Calu3 (cell line): ENCODE data around the gene FBXW8. TPM values are rescaled to one million over a fixed set of nuclear protein-coding genes. Genes with fewer than 3 reads are reported as not detected.

ENCODE experiments used
- BruUV-seq: library from RNA; stranded (reverse); fragments of 400-500 nt; replicated peaks from 2 replicates; lab custom pipeline; 2021; lab: Mats Ljungman, UMichigan
- CTCF ChIA-PET: fragments of 300-600 bp; sonication (Branson Sonifier 250); formaldehyde crosslinking; loops from one replicate; lab custom pipeline; 2022; ENCODE audit warnings: antibody characterized with exemption; lab: Charles Lee
- DNase-seq: peaks from one replicate; pipeline ENCODE4 v3.0.0; 2022
- H3K27ac Mint-ChIP-seq: one replicate; pipeline ENCODE4 v1.8.0; 2022; ENCODE audit warnings: mixed read lengths; ENCODE audit not compliant: unreplicated experiment
- H3K27me3 Mint-ChIP-seq: one replicate; pipeline ENCODE4 v1.8.0; 2022; ENCODE audit warnings: mixed read lengths; ENCODE audit not compliant: unreplicated experiment
- H3K36me3 Mint-ChIP-seq: one replicate; pipeline ENCODE4 v1.8.0; 2022; ENCODE audit warnings: mild to moderate bottlenecking, moderate library complexity, mixed read lengths; ENCODE audit not compliant: insufficient read depth, unreplicated experiment
- H3K4me1 Mint-ChIP-seq: one replicate; pipeline ENCODE4 v1.8.0; 2022; ENCODE audit warnings: mild to moderate bottlenecking, low read depth, mixed read lengths; ENCODE audit not compliant: unreplicated experiment
- H3K4me3 Mint-ChIP-seq: one replicate; pipeline ENCODE4 v1.8.0; 2022; ENCODE audit warnings: mild to moderate bottlenecking, low read depth, moderate library complexity, mixed read lengths; ENCODE audit not compliant: unreplicated experiment
- H3K9me3 Mint-ChIP-seq: one replicate; pipeline ENCODE4 v1.8.0; 2022; ENCODE audit warnings: low read depth, mixed read lengths; ENCODE audit not compliant: unreplicated experiment
- intact Hi-C: fragments of 100-400 bp; cut with micrococcal nuclease; formaldehyde crosslinking; loops from one replicate; pipeline ENCODE4 v1.10.0; 2022; ENCODE audit not compliant: unreplicated experiment
- total RNA-seq: library from RNA; stranded (reverse); gene quantifications from 2 replicates; pipeline ENCODE4 v1.2.3, GENCODE V29; 2022
- TF ChIP-seq, protein P1 (sequence below): fragments of 200-600 bp; IDR thresholded peaks from one replicate; pipeline ENCODE4 v1.8.0; 2022; ENCODE audit warnings: antibody characterized with exemption; ENCODE audit not compliant: unreplicated experiment

The FBXW8 gene
- total RNA-seq, 1 experiment from 2014 or later, result 18.2 TPM

DNA sequence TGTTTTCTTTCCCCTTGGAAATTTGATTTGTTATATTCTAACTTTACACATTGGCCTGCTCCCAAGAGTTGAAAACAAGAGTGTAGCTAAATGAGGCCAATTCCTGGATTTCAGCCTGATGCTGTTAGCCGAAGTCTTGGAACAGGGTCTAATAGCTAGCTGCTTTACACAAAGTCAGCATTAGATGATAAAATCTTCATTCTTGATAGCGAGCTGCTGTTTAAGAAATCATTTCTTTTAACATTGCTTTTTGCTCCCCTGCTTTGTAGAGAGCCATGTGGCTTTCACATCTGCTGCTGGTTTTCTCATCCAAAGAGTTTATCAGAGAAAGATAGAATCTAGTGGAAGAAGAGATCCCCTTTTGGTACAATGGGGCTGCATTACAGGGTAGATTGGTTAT lies 22.3 kb downstream of the FBXW8 start:
- no TSS peak for BruUV-seq
- TF ChIP-seq, protein P1, sequence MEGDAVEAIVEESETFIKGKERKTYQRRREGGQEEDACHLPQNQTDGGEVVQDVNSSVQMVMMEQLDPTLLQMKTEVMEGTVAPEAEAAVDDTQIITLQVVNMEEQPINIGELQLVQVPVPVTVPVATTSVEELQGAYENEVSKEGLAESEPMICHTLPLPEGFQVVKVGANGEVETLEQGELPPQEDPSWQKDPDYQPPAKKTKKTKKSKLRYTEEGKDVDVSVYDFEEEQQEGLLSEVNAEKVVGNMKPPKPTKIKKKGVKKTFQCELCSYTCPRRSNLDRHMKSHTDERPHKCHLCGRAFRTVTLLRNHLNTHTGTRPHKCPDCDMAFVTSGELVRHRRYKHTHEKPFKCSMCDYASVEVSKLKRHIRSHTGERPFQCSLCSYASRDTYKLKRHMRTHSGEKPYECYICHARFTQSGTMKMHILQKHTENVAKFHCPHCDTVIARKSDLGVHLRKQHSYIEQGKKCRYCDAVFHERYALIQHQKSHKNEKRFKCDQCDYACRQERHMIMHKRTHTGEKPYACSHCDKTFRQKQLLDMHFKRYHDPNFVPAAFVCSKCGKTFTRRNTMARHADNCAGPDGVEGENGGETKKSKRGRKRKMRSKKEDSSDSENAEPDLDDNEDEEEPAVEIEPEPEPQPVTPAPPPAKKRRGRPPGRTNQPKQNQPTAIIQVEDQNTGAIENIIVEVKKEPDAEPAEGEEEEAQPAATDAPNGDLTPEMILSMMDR, result no peak
- CTCF ChIA-PET, result no interaction called here

DNA sequence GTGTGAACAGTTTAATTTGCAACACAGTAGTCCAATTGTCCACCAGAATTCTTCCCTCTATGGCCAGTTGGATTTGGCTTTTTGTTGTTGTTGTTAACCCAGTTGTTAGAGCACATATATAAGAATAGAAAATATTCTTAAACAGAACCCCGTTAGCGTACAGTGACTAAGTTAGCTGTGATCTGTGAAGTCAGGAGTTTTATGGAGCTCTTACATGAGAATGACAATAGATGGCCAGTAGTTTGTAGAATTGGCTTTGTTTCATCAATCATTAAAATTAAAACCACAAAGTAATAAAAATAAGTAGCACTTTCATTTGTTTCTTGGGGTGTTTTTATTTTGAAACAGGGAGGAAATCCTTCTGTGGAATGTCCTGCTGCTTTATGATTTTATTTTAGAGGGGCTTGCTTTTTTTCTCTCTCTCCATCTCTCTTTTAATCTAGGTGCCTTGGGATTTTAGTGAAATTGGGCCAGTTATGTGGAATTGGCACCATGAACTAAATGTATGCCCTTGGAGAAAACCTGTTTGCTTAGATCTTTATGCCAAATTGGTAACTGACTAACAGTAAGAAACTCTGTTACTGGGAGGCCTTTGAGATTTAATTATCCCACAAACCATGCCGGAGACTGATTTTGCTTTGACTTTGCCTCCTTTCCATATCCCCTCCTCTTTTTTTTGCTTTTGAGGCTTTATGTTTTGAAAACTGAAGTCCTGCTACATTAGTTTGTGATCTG lies 22.9 kb downstream of the FBXW8 start:
- TF ChIP-seq, protein P1, result no peak
- no TSS peak for BruUV-seq
- Mint-ChIP-seq H3K36me3 (peaks cover 6% of the 10 kb centered on the region), H3K27me3 (no peaks in the 10 kb centered on the region), H3K4me3 (no peak overlapping the region), H3K4me1 (no peaks in the 10 kb centered on the region), H3K27ac (no peak overlapping the region), H3K9me3 (no peaks in the 10 kb centered on the region)
- CTCF ChIA-PET, result interaction anchor here (0.6 kb wide), 1 partner anchor 214 kb away, joined by 6 read pairs; no protein-coding TSS in a partner anchor
- no peak for DNase-seq
- intact Hi-C loops, result no loop called here

More for the DNA sequence above, 22.3 kb downstream of the FBXW8 start:
- Mint-ChIP-seq H3K36me3 (peaks cover 12% of the 10 kb centered on the region), H3K27me3 (no peaks in the 10 kb centered on the region), H3K4me3 (no peak overlapping the region), H3K27ac (no peak overlapping the region), H3K4me1 (no peaks in the 10 kb centered on the region), H3K9me3 (no peaks in the 10 kb centered on the region)
- intact Hi-C loops, result no loop called here
- no peak for DNase-seq

DNA sequence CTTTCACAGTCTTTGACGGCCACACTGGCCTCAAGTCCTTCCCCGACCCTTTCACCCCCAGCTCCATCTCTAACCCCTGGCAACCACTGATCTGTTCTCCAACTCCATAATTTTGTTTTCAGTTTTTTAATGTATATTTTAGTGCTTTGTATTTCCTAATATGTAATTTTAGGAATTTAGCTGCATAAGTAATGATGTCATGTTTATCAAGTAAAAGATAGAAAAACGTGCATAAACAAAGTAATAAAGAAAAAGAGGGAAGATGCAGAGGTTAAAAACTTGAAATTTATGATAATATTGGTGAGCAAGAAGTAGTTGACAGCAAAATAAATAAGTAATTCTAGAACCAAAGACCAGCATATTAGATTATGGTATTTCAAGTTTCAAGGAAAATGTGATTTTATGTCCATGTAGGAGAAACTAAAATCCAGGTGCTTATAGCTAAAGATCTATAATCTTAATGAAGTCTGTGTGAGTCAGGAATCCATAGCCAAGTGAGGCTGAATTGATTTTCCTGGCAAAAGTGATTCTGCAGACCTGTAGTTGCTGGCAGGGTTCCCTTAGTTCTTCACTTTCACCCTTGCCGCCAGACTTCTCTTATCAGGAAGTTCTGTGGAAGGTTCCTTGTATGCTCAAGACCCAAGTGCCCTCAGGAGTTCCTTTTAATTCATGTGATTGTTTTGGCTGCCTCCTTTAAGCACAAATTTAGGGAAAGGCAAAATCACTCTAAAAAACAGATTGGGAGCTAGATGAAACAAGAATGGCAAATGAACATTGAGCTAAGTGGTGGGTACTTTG lies 24.4 kb downstream of the FBXW8 start:
- Mint-ChIP-seq H3K27ac (no peak overlapping the region), H3K27me3 (no peaks in the 10 kb centered on the region), H3K4me1 (no peaks in the 10 kb centered on the region), H3K9me3 (no peaks in the 10 kb centered on the region), H3K36me3 (peaks cover 4% of the 10 kb centered on the region), H3K4me3 (no peak overlapping the region)
- BruUV-seq, result no TSS peak
- intact Hi-C loops, result no loop called here
- TF ChIP-seq, protein P1, result no peak
- CTCF ChIA-PET, result interaction anchor here (1.4 kb wide), 1 partner anchor 16 kb away, joined by 5 read pairs; no protein-coding TSS in a partner anchor
- DNase-seq, result no peak

DNA sequence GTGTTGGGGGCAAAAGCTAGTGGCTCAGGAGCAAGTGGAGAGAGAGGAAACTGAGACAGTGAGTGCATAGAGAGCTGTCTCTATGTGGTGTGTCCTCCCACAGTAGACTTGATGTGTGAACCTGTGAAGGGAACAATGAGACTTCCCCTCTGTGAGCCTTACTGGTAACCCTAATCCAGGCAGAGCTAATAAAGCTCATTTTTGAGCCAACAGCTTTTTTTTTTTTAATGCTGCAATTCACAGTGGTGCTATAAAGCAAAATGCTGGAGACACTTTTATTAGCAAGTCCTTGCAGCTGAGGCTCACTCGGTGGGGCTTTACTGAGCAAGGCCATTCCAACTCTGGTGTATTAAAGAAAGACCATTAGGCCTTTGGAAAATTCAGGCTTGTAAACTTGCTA lies 26.9 kb downstream of the FBXW8 start:
- no peak overlapping the region for H3K27ac Mint-ChIP-seq
- H3K27me3 Mint-ChIP-seq, result no peaks in the 10 kb centered on the region
- intact Hi-C loops, result no loop called here
- peaks cover 10% of the 10 kb centered on the region for H3K36me3 Mint-ChIP-seq
- H3K4me1 Mint-ChIP-seq, result no peaks in the 10 kb centered on the region
- CTCF ChIA-PET, result no interaction called here
- DNase-seq, result no peak
- H3K4me3 Mint-ChIP-seq, result no peak overlapping the region
- TF ChIP-seq, protein P1, result no peak
- peaks cover 2% of the 10 kb centered on the region for H3K9me3 Mint-ChIP-seq
- no TSS peak for BruUV-seq
